A673 (cell line): ENCODE measurements around the gene PNMA1. TPM values are rescaled to one million over a fixed set of nuclear protein-coding genes. Genes with fewer than 3 reads are reported as not detected.

Source experiments
- BruUV-seq: library from RNA; stranded (reverse); fragments of 400-500 nt; replicated peaks from 2 replicates; lab custom pipeline; 2021; lab: Mats Ljungman, UMichigan
- CTCF ChIA-PET: fragments of 300-600 bp; sonication (Branson Sonifier 250); formaldehyde crosslinking; loops from one replicate; lab custom pipeline; 2022; ENCODE audit warnings: antibody characterized with exemption; lab: Charles Lee
- POLR2A ChIA-PET: fragments of 300-600 bp; sonication (Branson Sonifier 250); formaldehyde crosslinking; loops from one replicate; lab custom pipeline; 2022; ENCODE audit warnings: antibody characterized with exemption; ENCODE audit not compliant: low non-redundant PET; lab: Charles Lee
- DNase-seq: peaks from one replicate; pipeline ENCODE4 v3.0.0-alpha.2; 2015; ENCODE audit warnings: low spot score
- H3K27ac ChIP-seq: fragments of 200-600 bp; sonication (generic); 2 replicates; pipeline ENCODE4 v1.5.1; 2016; ENCODE audit warnings: mixed run types, low read depth, mild to moderate bottlenecking, mixed read lengths, antibody characterized with exemption, low read length; ENCODE audit not compliant: poor library complexity, severe bottlenecking
- H3K27me3 ChIP-seq: fragments of 200-600 bp; sonication (generic); replicated peaks from 2 replicates; pipeline ENCODE4 v1.6.1; 2017; ENCODE audit warnings: mixed run types, low read depth, mild to moderate bottlenecking, mixed read lengths, antibody characterized with exemption, low read length; ENCODE audit not compliant: insufficient read depth, poor library complexity
- H3K36me3 ChIP-seq: fragments of 200-600 bp; sonication (generic); 2 replicates; pipeline ENCODE4 v1.6.1; 2016; ENCODE audit warnings: mixed run types, mild to moderate bottlenecking, mixed read lengths, antibody characterized with exemption, low read length; ENCODE audit not compliant: insufficient read depth, poor library complexity, severe bottlenecking
- H3K4me1 ChIP-seq: fragments of 200-600 bp; sonication (generic); 2 replicates; pipeline ENCODE4 v1.6.1; 2017; ENCODE audit warnings: mixed run types, mild to moderate bottlenecking, mixed read lengths, antibody characterized with exemption, low read length; ENCODE audit not compliant: insufficient read depth, poor library complexity, severe bottlenecking
- H3K4me3 ChIP-seq: fragments of 200-600 bp; sonication (generic); 2 replicates; pipeline ENCODE4 v1.5.1; 2016; ENCODE audit warnings: low read depth, mixed run types, mild to moderate bottlenecking, mixed read lengths, low read length; ENCODE audit not compliant: poor library complexity, severe bottlenecking
- H3K9me3 ChIP-seq: fragments of 200-600 bp; sonication (generic); 2 replicates; pipeline ENCODE4 v1.6.1; 2016; ENCODE audit warnings: mixed run types, low read depth, mild to moderate bottlenecking, mixed read lengths, antibody characterized with exemption, low read length; ENCODE audit not compliant: poor library complexity, severe bottlenecking
- EZH2 ChIP-seq: fragments of 200-600 bp; sonication (generic); IDR thresholded peaks from 2 replicates; pipeline ENCODE4 v1.6.1; 2017; ENCODE audit warnings: borderline replicate concordance, low read depth, mild to moderate bottlenecking, mixed read lengths, antibody characterized with exemption, low read length; ENCODE audit not compliant: poor library complexity, severe bottlenecking
- intact Hi-C: fragments of 100-400 bp; cut with micrococcal nuclease; formaldehyde crosslinking; loops from one replicate; pipeline ENCODE4 v1.10.0; 2022; ENCODE audit not compliant: unreplicated experiment
- total RNA-seq: library from RNA; stranded (reverse); gene quantifications from 2 replicates; pipeline ENCODE4 v1.2.3, GENCODE V29; 2021
- TF ChIP-seq, protein P1 (sequence below): fragments of 300-800, 200-600 bp; sonication (generic); conservative IDR thresholded peaks from 2 replicates; pipeline ENCODE4 v1.5.1; 2017; ENCODE audit warnings: low read depth, mild to moderate bottlenecking, antibody characterized with exemption, low read length, moderate library complexity, mixed read lengths

Gene PNMA1
- total RNA-seq, 1 experiment from 2014 or later = 51.4 TPM

DNA sequence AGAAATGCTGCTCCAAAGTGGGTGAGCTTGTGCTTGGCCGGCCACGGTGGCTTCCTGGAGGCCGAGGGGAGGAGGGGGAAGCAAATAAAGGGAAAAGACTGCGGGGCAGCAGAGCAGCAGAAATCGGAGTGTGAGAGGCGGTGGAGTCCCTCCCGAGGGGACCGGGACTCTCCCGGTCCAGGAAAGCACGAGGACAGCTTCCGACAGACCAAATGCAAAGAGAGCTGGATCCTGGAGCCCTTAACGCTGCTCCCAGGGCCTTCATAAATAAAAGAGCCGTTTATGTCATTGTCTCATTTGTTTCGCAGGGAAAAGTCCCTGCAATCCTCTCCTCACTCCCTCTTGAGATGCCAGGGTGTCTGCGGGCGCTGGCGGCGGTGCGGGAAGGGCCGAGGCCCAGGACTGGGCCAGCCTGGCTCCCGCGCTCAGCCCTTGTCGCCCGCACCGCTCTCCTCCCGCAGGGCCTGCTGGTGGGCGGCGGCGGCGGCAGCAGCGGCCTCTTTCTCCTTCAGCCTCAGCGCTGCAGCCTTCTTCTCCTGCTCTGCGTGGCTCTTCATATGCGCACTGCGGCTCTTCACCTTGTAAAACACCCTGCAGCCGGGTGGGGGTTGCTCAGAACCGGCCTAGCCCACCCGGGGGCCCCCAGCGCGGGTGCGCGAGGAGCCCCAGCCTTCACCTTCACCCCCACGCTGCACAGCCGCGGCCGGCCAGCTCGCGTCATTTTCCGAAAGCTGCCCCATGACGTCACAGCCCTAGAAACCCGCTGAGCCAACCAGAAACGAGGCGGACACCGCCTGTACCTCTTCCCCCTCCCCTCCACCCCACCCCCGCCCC is 4.5 kb upstream of the PNMA1 start:
- no peaks in the 10 kb centered on the region for H3K27me3 ChIP-seq
- ChIA-PET POLR2A (no interaction called here), CTCF (no interaction called here)
- H3K4me1 ChIP-seq = peaks cover 13% of the 10 kb centered on the region
- no peak overlapping the region for H3K27ac ChIP-seq
- BruUV-seq = no TSS peak
- intact Hi-C loops = no loop called here
- no peak for TF ChIP-seq EZH2
- TF ChIP-seq, protein P1, sequence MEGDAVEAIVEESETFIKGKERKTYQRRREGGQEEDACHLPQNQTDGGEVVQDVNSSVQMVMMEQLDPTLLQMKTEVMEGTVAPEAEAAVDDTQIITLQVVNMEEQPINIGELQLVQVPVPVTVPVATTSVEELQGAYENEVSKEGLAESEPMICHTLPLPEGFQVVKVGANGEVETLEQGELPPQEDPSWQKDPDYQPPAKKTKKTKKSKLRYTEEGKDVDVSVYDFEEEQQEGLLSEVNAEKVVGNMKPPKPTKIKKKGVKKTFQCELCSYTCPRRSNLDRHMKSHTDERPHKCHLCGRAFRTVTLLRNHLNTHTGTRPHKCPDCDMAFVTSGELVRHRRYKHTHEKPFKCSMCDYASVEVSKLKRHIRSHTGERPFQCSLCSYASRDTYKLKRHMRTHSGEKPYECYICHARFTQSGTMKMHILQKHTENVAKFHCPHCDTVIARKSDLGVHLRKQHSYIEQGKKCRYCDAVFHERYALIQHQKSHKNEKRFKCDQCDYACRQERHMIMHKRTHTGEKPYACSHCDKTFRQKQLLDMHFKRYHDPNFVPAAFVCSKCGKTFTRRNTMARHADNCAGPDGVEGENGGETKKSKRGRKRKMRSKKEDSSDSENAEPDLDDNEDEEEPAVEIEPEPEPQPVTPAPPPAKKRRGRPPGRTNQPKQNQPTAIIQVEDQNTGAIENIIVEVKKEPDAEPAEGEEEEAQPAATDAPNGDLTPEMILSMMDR = no peak
- no peaks in the 10 kb centered on the region for H3K9me3 ChIP-seq
- H3K4me3 ChIP-seq = no peak overlapping the region
- peaks cover 59% of the 10 kb centered on the region for H3K36me3 ChIP-seq
- no peak for DNase-seq

DNA sequence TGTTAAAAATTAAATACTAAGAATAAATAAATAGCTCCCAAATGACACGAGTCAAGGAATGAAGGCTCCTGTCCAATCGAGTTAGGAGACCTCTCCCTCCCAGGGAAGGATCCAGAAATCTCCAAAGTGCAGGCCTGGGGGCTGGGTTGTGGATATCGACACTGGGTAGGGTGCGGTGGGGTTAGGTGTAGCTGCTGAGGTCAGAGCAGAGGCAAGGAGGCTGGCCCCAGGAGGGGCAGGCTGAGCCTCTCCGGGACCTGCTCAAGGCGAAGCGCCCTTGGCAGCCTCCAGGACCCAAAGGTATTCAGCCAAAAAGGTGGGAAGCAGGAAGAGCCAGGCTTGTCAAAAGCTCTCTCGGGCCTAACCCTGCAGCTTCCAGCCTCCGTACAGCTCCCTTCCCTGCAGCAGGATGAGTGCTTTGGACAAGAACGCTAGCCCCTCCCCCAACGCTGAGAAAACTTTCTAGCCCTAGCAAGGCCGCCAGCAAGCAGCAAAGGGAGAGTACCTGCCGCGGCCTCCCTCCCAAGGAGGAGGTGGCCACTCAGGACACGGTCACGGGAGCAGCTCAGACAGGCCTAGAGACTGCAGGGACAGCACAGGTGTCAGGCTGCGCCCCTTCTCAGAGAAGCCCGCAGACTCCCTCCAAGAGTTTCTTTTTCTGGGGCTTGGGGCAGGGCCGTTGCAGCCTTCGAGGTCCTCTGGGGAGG is 3.7 kb upstream of the PNMA1 start:
- POLR2A ChIA-PET = no interaction called here
- H3K27ac ChIP-seq = no peak overlapping the region
- no TSS peak for BruUV-seq

DNA sequence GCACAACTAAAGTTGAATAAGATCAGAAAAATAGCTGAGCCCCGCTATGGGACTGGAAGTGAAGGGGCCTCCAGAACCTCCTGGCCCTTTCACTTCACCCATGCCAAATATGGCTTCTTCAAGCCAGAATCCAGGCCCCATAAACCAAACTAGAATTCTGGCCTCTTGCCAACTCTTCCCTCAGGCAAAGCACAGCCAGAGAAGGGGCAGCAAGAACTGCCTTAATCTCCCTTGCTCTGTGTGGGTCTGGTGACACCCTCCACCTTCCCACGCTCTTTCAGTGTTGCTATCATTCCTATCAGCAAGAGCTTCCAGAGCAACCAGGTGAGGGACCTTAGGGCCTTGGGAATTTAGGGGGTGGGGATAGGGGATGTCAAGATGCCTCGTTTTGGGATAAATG is 3.1 kb upstream of the PNMA1 start:
- BruUV-seq = no TSS peak
- DNase-seq = no peak
- no peak overlapping the region for H3K4me3 ChIP-seq
- no peaks in the 10 kb centered on the region for H3K9me3 ChIP-seq
- peaks cover 8% of the 10 kb centered on the region for H3K4me1 ChIP-seq
- intact Hi-C loops = no loop called here
- ChIA-PET CTCF (interaction anchor here (0.6 kb wide), 1 partner anchor 181 kb away, joined by 3 read pairs; no protein-coding TSS in a partner anchor), POLR2A (no interaction called here)
- H3K36me3 ChIP-seq = peaks cover 48% of the 10 kb centered on the region
- H3K27me3 ChIP-seq = no peaks in the 10 kb centered on the region
- no peak for TF ChIP-seq EZH2
- TF ChIP-seq, protein P1 = no peak
- no peak overlapping the region for H3K27ac ChIP-seq

More for the DNA sequence above, 3.7 kb upstream of the PNMA1 start:
- Histone ChIP-seq H3K36me3 (peaks cover 54% of the 10 kb centered on the region), H3K4me3 (no peak overlapping the region), H3K9me3 (no peaks in the 10 kb centered on the region), H3K4me1 (peaks cover 8% of the 10 kb centered on the region), H3K27me3 (no peaks in the 10 kb centered on the region)
- TF ChIP-seq EZH2 = no peak
- TF ChIP-seq, protein P1 = no peak
- intact Hi-C loops = no loop called here
- no peak for DNase-seq
- CTCF ChIA-PET = interaction anchor here (0.6 kb wide), 1 partner anchor 181 kb away, joined by 3 read pairs; no protein-coding TSS in a partner anchor
